CD4-positive, alpha-beta T cell (primary cell): ENCODE measurements around the gene SLC4A7. TPM values are rescaled to one million over a fixed set of nuclear protein-coding genes. Genes with fewer than 3 reads are reported as not detected.

ENCODE experiments used
- ATAC-seq: fragments of 200-7000 bp; cut with Tn5 transposase; one replicate; pipeline ENCODE4 v1.10.0; 2022; ENCODE audit warnings: mild to moderate bottlenecking; ENCODE audit not compliant: poor library complexity
- CTCF ChIA-PET: fragments of 350-600 bp; sonication (Branson Sonifier 250); formaldehyde crosslinking; loops from one replicate; lab custom pipeline; 2021; ENCODE audit warnings: antibody characterized with exemption, inconsistent platforms; lab: Charles Lee
- POLR2A ChIA-PET: fragments of 350-600 bp; sonication (Branson Sonifier 250); formaldehyde crosslinking; loops from one replicate; lab custom pipeline; 2021; ENCODE audit warnings: antibody characterized with exemption, inconsistent platforms; lab: Charles Lee
- DNase-seq, 14 experiments: peaks; one replicate each; pipeline ENCODE4 v3.0.0-alpha.2; 2013 to 2020; ENCODE audit warnings: mixed read lengths in 2 of 14
- H3K27ac ChIP-seq, 2 donors: one replicate each; pipeline versions ENCODE4 v1.5.1 to v1.7.0; 2013; ENCODE audit warnings: low read length in 2 of 2, low read depth in 1 of 2, mild to moderate bottlenecking in 1 of 2
- H3K27me3 ChIP-seq, 2 experiments: 1 replicate in 1 of 2; 2 replicates in 1 of 2; pipeline versions ENCODE4 v1.6.1 to v1.7.0; 2013; ENCODE audit warnings: low read length in 2 of 2, control low read depth in 1 of 2, mild to moderate bottlenecking in 1 of 2, moderate library complexity in 1 of 2; ENCODE audit not compliant: insufficient read depth in 2 of 2, control insufficient read depth in 1 of 2
- H3K36me3 ChIP-seq: one replicate; pipeline ENCODE4 v1.6.1; 2013; ENCODE audit warnings: low read length, control low read depth; ENCODE audit not compliant: insufficient read depth
- H3K4me1 ChIP-seq: one replicate; pipeline ENCODE4 v1.6.1; 2013; ENCODE audit warnings: low read length, control low read depth; ENCODE audit not compliant: insufficient read depth
- H3K4me3 ChIP-seq: one replicate; pipeline ENCODE4 v1.5.1; 2013; ENCODE audit warnings: mild to moderate bottlenecking, low read length, moderate library complexity
- H3K9me3 ChIP-seq, 2 experiments: 1 replicate in 1 of 2; 2 replicates in 1 of 2; pipeline versions ENCODE4 v1.6.1 to v1.7.0; 2013; ENCODE audit warnings: low read length in 2 of 2, mild to moderate bottlenecking in 2 of 2, control low read depth in 1 of 2, moderate library complexity in 1 of 2; ENCODE audit not compliant: control insufficient read depth in 1 of 2, insufficient read depth in 1 of 2
- H3K27ac Mint-ChIP-seq: one replicate; pipeline ENCODE4 v1.8.0; 2020; ENCODE audit warnings: mixed read lengths
- H3K27me3 Mint-ChIP-seq: one replicate; pipeline ENCODE4 v1.8.0; 2021; ENCODE audit warnings: mixed read lengths
- H3K36me3 Mint-ChIP-seq: one replicate; pipeline ENCODE4 v1.8.0; 2021; ENCODE audit warnings: low read depth, mixed read lengths
- H3K4me1 Mint-ChIP-seq: one replicate; pipeline ENCODE4 v1.8.0; 2021; ENCODE audit warnings: low read depth, mixed read lengths
- H3K4me3 Mint-ChIP-seq: one replicate; pipeline ENCODE4 v1.8.0; 2020; ENCODE audit warnings: mild to moderate bottlenecking, mixed read lengths
- H3K9me3 Mint-ChIP-seq: one replicate; pipeline ENCODE4 v1.8.0; 2020; ENCODE audit warnings: mixed read lengths
- intact Hi-C, 2 experiments: fragments of 100-400 bp; cut with DNase I in 1 of 2; cut with micrococcal nuclease in 1 of 2; formaldehyde crosslinking; loops; one replicate each; pipeline versions ENCODE4 v1.15.1 to v1.9.0; 2023 to 2025; cut with DNase I, micrococcal nuclease
- total RNA-seq, 174 experiments: library from RNA in 2 of 174; stranded (reverse) in 2 of 174; gene quantifications; one replicate each; pipeline ENCODE4 v1.2.3 and lab custom pipeline; 2021 to 2026
- TF ChIP-seq, protein P1 (sequence below): fragments of 200-600 bp; IDR thresholded peaks from one replicate; pipeline ENCODE4 v1.8.0; 2022; ENCODE audit warnings: antibody characterized with exemption, mild to moderate bottlenecking

The SLC4A7 gene
- total RNA-seq, 2 experiments from 2014 or later: 37.0 to 38.3 TPM

- ATAC-seq (no peak), DNase-seq (no peak)
- Histone ChIP-seq H3K4me1 (no peaks in the 10 kb centered on the region), H3K36me3 (peaks cover 57% of the 10 kb centered on the region), H3K9me3 (no peaks in the 10 kb centered on the region), H3K27ac (no peak overlapping the region), H3K27me3 (no peaks in the 10 kb centered on the region), H3K4me3 (no peak overlapping the region)
- H3K27ac Mint-ChIP-seq: no peak overlapping the region
- no peaks in the 10 kb centered on the region for H3K27me3 Mint-ChIP-seq
- H3K36me3 Mint-ChIP-seq: peaks cover 71% of the 10 kb centered on the region
- intact Hi-C loops: no loop called here
- CTCF ChIA-PET: no interaction called here
- H3K9me3 Mint-ChIP-seq: no peaks in the 10 kb centered on the region
- TF ChIP-seq, protein P1, sequence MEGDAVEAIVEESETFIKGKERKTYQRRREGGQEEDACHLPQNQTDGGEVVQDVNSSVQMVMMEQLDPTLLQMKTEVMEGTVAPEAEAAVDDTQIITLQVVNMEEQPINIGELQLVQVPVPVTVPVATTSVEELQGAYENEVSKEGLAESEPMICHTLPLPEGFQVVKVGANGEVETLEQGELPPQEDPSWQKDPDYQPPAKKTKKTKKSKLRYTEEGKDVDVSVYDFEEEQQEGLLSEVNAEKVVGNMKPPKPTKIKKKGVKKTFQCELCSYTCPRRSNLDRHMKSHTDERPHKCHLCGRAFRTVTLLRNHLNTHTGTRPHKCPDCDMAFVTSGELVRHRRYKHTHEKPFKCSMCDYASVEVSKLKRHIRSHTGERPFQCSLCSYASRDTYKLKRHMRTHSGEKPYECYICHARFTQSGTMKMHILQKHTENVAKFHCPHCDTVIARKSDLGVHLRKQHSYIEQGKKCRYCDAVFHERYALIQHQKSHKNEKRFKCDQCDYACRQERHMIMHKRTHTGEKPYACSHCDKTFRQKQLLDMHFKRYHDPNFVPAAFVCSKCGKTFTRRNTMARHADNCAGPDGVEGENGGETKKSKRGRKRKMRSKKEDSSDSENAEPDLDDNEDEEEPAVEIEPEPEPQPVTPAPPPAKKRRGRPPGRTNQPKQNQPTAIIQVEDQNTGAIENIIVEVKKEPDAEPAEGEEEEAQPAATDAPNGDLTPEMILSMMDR: no peak
- POLR2A ChIA-PET: no interaction called here
- H3K4me1 Mint-ChIP-seq: no peaks in the 10 kb centered on the region
- no peak overlapping the region for H3K4me3 Mint-ChIP-seq
Observed at GRCh38 chr3:27429909-27430308, 54.3 kb downstream of the SLC4A7 start.

DNA sequence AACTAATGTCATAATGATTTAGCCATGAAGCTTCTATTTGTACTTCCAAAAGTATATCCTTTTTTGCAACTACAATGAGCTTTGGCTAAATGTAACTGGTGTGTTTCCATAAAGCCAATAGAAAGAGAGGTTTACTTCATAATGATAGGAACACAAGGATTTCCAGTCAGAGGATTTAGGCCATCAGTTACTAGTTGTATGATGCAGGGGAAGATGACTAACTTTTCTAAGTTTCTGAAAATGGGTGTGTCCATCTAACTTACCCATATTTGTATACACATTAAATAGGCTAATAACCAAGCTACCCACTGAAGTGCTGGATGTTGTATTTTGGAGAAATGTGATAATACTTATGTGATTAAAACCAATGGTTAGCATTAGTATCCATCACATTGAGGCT, 55.7 kb downstream of the SLC4A7 start:
- no peak overlapping the region for H3K4me3 Mint-ChIP-seq
- peaks cover 71% of the 10 kb centered on the region for H3K36me3 Mint-ChIP-seq
- no peak overlapping the region for H3K27ac Mint-ChIP-seq
- H3K4me1 Mint-ChIP-seq: no peaks in the 10 kb centered on the region
- Histone ChIP-seq H3K4me3 (no peak overlapping the region), H3K36me3 (peaks cover 50% of the 10 kb centered on the region), H3K4me1 (no peaks in the 10 kb centered on the region), H3K27me3 (no peaks in the 10 kb centered on the region), H3K9me3 (no peaks in the 10 kb centered on the region), H3K27ac (no peak overlapping the region)
- POLR2A ChIA-PET: interaction anchor here (0.6 kb wide), 1 partner anchor 108 kb away, joined by 3 read pairs; no protein-coding TSS in a partner anchor
- CTCF ChIA-PET: interaction anchor here (1.0 kb wide), 1 partner anchor 20 kb away, joined by 3 read pairs; no protein-coding TSS in a partner anchor
- no peaks in the 10 kb centered on the region for H3K9me3 Mint-ChIP-seq
- DNase-seq: no peak
- TF ChIP-seq, protein P1: no peak
- no peak for ATAC-seq
- no peaks in the 10 kb centered on the region for H3K27me3 Mint-ChIP-seq
- intact Hi-C loops: no loop called here

- H3K27me3 ChIP-seq: no peaks in the 10 kb centered on the region
- no peaks in the 10 kb centered on the region for H3K4me1 ChIP-seq
- no peak for ATAC-seq
- no peaks in the 10 kb centered on the region for H3K9me3 Mint-ChIP-seq
- no peak overlapping the region for H3K4me3 Mint-ChIP-seq
- no peak overlapping the region for H3K27ac Mint-ChIP-seq
- H3K27me3 Mint-ChIP-seq: no peaks in the 10 kb centered on the region
- H3K36me3 ChIP-seq: peaks cover 50% of the 10 kb centered on the region
- H3K27ac ChIP-seq: no peak overlapping the region
- POLR2A ChIA-PET: interaction anchor here (0.7 kb wide), 1 partner anchor 58 kb away, joined by 3 read pairs; the partner anchor contains the start of gene NEK10
- H3K4me1 Mint-ChIP-seq: no peaks in the 10 kb centered on the region
- no peaks in the 10 kb centered on the region for H3K9me3 ChIP-seq
- TF ChIP-seq, protein P1: no peak
- H3K36me3 Mint-ChIP-seq: peaks cover 70% of the 10 kb centered on the region
- CTCF ChIA-PET: interaction anchor here (0.7 kb wide), 1 partner anchor 42 kb away, joined by 3 read pairs; no protein-coding TSS in a partner anchor
- H3K4me3 ChIP-seq: no peak overlapping the region
- intact Hi-C loops: no loop called here
- no peak for DNase-seq
Observed at GRCh38 chr3:27426926-27427325, 57.3 kb downstream of the SLC4A7 start.
